Fibroblast of gingiva (primary cell): ENCODE results near the gene ZFAND3.

Experiments
- DNase-seq: peaks from one replicate; pipeline ENCODE4 v3.0.0-alpha.2; 2011; ENCODE audit warnings: low read depth

ZFAND3 gene

GRCh38 chr6:38134704-38135088 is 315.2 kb downstream of the ZFAND3 start:
- DNase-seq, result no peak

- no peak for DNase-seq
Observed at GRCh38 chr6:38136547-38136946, 317.0 kb downstream of the ZFAND3 start.

- DNase-seq, result no peak
Observed at GRCh38 chr6:38137608-38138265, 318.2 kb downstream of the ZFAND3 start.

GRCh38 chr6:38138374-38138773 is 318.8 kb downstream of the ZFAND3 start:
- DNase-seq, result no peak

- no peak for DNase-seq
Observed at GRCh38 chr6:38141085-38141484, 321.6 kb downstream of the ZFAND3 start.

- no peak for DNase-seq
Observed at GRCh38 chr6:38141716-38142115, 322.2 kb downstream of the ZFAND3 start.

GRCh38 chr6:38142178-38142902 is 322.8 kb downstream of the ZFAND3 start:
- DNase-seq, result no peak

GRCh38 chr6:38143191-38144150 is 323.9 kb downstream of the ZFAND3 start:
- peak; percentile 8 for DNase-seq

GRCh38 chr6:38144365-38144945 is 324.9 kb downstream of the ZFAND3 start:
- DNase-seq, result no peak

- no peak for DNase-seq
Observed at GRCh38 chr6:38146021-38146733, 326.6 kb downstream of the ZFAND3 start.

GRCh38 chr6:38146734-38147027 is 327.2 kb downstream of the ZFAND3 start:
- no peak for DNase-seq

GRCh38 chr6:38148606-38149005 is 329.1 kb downstream of the ZFAND3 start:
- no peak for DNase-seq

- no peak for DNase-seq
Observed at GRCh38 chr6:38149531-38149930, 330.0 kb downstream of the ZFAND3 start.

- DNase-seq, result no peak
Observed at GRCh38 chr6:38150021-38150420, 330.5 kb downstream of the ZFAND3 start.

- no peak for DNase-seq
Observed at GRCh38 chr6:38150681-38151296, 331.3 kb downstream of the ZFAND3 start.

GRCh38 chr6:38151580-38152500 is 332.3 kb downstream of the ZFAND3 start:
- DNase-seq, result no peak

- no peak for DNase-seq
Observed at GRCh38 chr6:38152620-38153019, 333.1 kb downstream of the ZFAND3 start.

- DNase-seq, result no peak
Observed at GRCh38 chr6:38153076-38153797, 333.7 kb downstream of the ZFAND3 start.

GRCh38 chr6:38153798-38154345 is 334.3 kb downstream of the ZFAND3 start:
- no peak for DNase-seq
